GM12892 (cell line): ENCODE results near the gene GCFC2.

ENCODE experiments used
- POLR2A ChIP-seq: IDR thresholded peaks from 2 replicates; pipeline ENCODE4 v1.6.1; 2011; ENCODE audit warnings: low read depth, low read length, control low read depth
- POLR2AphosphoS5 ChIP-seq: IDR thresholded peaks from 2 replicates; pipeline ENCODE4 v1.6.1; 2011; ENCODE audit warnings: low read depth, low read length, control low read depth

- no peak for TF ChIP-seq POLR2AphosphoS5
- no peak for TF ChIP-seq POLR2A
Measured at GRCh38 chr2:75728614-75729419, 18.1 kb upstream of the GCFC2 start.
